Epithelial cell of esophagus (primary cell): ENCODE results near the gene PHF1.
A peak's percentile ranks its signal among the peaks of the same experiment; 100 is the strongest.
"Not testable (repeated sequence)": the region's sequence is repeated elsewhere in the genome, so short reads cannot be mapped to it uniquely, and the experiment has no call there.

Experiments used
- DNase-seq: peaks from one replicate; pipeline ENCODE4 v3.0.0; 2010; ENCODE audit warnings: low read depth
- H3K4me3 ChIP-seq: 2 replicates; pipeline ENCODE4 v1.5.1; 2011; ENCODE audit warnings: mild to moderate bottlenecking, low read length, control low read depth
- CTCF ChIP-seq: IDR thresholded peaks from 2 replicates; pipeline ENCODE4 v1.5.1; 2011; ENCODE audit warnings: low read depth, mild to moderate bottlenecking, low read length, control low read depth, inconsistent platforms; ENCODE audit not compliant: insufficient read depth; ENCODE audit errors: missing control alignments

The PHF1 gene

GRCh38 chr6:33410711-33411631, at the start of gene PHF1:
Gene PHF1, plus strand, starts transcription at chr6:33411014. Its CDS starts 1,250 bp downstream, at chr6:33412264.
- TF ChIP-seq CTCF, result no peak
- peak within 1 kb of the TSS; percentile 72 for H3K4me3 ChIP-seq
- DNase-seq, result peak; percentile 86

DNA sequence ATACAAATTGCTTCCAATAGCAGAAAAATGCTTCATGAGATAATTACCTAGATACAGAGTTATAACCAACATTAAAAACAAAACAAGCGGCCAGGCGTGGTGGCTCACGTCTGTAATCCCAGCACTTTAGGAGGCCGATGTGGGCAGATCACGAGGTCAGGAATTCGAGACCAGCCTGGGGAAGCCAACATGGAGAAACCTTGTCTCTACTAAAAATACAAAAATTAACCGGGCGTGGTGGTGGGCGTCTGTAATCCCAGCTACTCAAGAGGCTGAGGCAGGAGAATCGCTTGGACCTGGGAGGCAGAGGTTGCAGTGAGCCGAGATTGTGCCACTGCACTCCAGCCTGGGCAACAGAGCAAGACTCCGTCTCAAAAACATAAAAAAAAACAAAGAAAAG, 47.3 kb upstream of the PHF1 start:
- not testable (repeated sequence) for DNase-seq, H3K4me3 ChIP-seq

DNA sequence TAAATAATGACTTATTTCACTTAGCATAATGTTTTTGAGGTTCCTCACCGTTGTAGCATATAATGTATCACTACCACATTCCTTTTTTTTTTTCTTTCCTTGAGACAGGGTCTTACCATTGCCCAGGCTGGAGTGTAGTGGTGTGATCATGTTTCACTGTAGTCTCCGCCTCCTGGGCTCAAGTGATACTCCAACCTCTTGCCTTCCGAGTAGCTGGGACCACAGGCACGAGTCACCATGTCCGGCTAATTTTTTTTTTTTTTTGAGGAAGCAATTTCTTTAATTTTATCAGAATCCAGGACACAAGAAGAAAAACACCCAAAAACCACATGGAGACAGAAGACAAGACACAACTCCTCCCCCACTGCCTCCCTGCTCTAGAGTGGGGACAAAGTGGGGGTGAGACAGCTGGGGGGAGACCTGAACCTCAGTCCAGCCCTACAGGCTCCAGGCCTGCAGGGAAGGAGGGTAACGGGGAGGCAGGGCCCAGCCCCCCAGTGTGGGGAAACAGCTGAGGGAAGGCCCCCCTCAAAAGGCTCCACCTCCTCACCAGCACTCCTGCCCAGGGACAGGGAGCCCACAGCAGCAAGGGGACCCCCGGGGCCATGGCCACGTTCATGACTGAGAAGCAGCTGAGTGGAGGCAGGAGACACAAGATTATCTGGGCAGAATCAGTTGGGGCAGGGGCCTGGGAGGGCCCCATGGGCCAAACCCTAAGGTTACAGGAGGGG, 46.2 kb upstream of the PHF1 start:
- peak; percentile 8 for DNase-seq
- not testable (repeated sequence) for H3K4me3 ChIP-seq

- not testable (repeated sequence) for H3K4me3 ChIP-seq, DNase-seq
Measured at GRCh38 chr6:33365206-33365971, 45.4 kb upstream of the PHF1 start.

GRCh38 chr6:33367009-33367714, 43.7 kb upstream of the PHF1 start:
- no peak for TF ChIP-seq CTCF
- no peak overlapping the region for H3K4me3 ChIP-seq
- DNase-seq, result no peak

- H3K4me3 ChIP-seq, DNase-seq: not testable (repeated sequence)
Measured at GRCh38 chr6:33367715-33368025, 43.1 kb upstream of the PHF1 start.

GRCh38 chr6:33371901-33372300, 38.9 kb upstream of the PHF1 start:
- H3K4me3 ChIP-seq, DNase-seq: not testable (repeated sequence)

DNA sequence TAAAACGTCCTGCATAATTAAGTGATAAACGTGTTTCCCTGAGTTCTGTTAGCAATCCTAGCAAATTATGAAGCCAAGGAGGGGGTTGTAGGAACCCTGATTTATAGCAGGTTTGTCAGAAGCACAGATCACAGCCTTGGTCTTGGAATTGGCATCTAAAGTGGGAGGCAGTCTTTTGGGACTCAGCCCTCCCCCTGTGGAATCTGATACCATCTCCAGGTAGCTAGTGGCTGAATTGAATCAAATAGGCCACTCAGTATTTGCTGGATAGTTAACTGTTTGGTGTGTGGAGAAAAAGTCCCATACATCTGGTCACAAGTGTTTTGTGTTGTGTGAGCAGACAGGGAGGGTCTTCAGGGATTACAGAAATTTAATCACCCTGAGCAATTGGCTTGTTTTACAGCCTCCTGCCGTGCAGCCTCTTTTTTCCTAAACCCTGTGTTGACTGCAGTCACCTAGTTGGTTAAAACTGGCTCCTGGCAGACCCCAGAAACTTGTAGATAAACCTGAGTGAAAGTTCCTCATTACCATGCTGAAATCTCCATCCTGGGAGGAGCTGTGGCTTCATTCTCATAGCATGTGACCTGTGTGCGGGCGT, 38.2 kb upstream of the PHF1 start:
- TF ChIP-seq CTCF, result no peak
- no peak overlapping the region for H3K4me3 ChIP-seq
- DNase-seq, result no peak
